ENCODE measurements around the gene DEGS1.

DNA sequence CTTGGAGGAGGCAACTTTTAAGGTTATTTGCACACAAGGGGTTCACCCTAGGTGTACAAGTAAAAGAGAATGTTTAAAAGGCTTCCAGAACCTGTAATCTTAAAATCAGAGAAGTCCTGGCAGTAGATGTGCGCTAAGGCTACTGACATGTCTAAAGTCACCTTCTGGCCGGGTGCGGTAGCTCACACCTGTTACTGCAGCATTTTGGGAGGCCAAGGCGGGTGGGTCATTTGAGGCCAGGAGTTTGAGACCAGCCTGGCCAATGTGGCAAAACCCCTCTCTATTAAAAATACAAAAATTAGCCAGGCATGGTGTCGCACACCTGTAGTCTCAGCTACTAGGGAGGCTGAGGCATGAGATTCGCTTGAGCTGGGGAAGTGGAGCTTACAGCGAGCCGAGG, 20.3 kb upstream of the DEGS1 start:
- TF ChIP-seq EZH2 (IDR thresholded peaks at IDR 0.05) (no peak), POLR2AphosphoS5 (IDR thresholded peaks at IDR 0.05; ENCODE audit: borderline replicate concordance, low read depth, low read length) (no peak), FOXP2 (optimal IDR thresholded peaks at IDR 0.05; ENCODE audit: control extremely low read depth, extremely low read length, insufficient read depth) (no peak)
